Epithelial cell of proximal tubule (primary cell): ENCODE measurements around the gene RSAD2. TPM values are rescaled to one million over a fixed set of nuclear protein-coding genes. Genes with fewer than 3 reads are reported as not detected.
A peak's percentile ranks its signal among the peaks of the same experiment; 100 is the strongest.

Source experiments
- DNase-seq: peaks from one replicate; pipeline ENCODE4 v3.0.0-alpha.2; 2011; ENCODE audit warnings: low read depth
- H3K4me3 ChIP-seq: 2 replicates; pipeline ENCODE4 v1.5.1; 2011; ENCODE audit warnings: low read depth, mild to moderate bottlenecking, low read length
- CTCF ChIP-seq: conservative IDR thresholded peaks from 2 replicates; pipeline ENCODE4 v1.5.1; 2012; ENCODE audit warnings: low read depth, mild to moderate bottlenecking, low read length
- total RNA-seq: library from RNA; depleted of rRNA; stranded (reverse); fragments of >200 nt; gene quantifications from 2 replicates; pipeline ENCODE4 v1.2.3, GENCODE V29; 2015

Gene RSAD2
- total RNA-seq, 1 donor from 2014 or later = under 0.01 TPM

GRCh38 chr2:6863792-6864191, 13.8 kb upstream of the RSAD2 start:
- DNase-seq = no peak
- no peak for TF ChIP-seq CTCF
- H3K4me3 ChIP-seq = no peak overlapping the region

GRCh38 chr2:6864231-6864754, 13.3 kb upstream of the RSAD2 start:
- DNase-seq = no peak
- no peak overlapping the region for H3K4me3 ChIP-seq
- no peak for TF ChIP-seq CTCF

GRCh38 chr2:6864923-6865345, 12.6 kb upstream of the RSAD2 start:
- TF ChIP-seq CTCF = no peak
- no peak for DNase-seq
- peak overlapping the region; percentile 65 for H3K4me3 ChIP-seq

- DNase-seq = no peak
- H3K4me3 ChIP-seq = peak within 1 kb of the TSS; percentile 65
- TF ChIP-seq CTCF = no peak
Observed at GRCh38 chr2:6865346-6866274, 12.0 kb upstream of the RSAD2 start, which contains the start of gene CMPK2. Gene CMPK2, minus strand, starts transcription at chr2:6865907. Its CDS starts 211 bp downstream, at chr2:6865696.

GRCh38 chr2:6866275-6866671, 11.3 kb upstream of the RSAD2 start:
- peak; percentile 70 for TF ChIP-seq CTCF
- peak; percentile 15 for DNase-seq

GRCh38 chr2:6866982-6867381, 10.6 kb upstream of the RSAD2 start:
- no peak for TF ChIP-seq CTCF
- H3K4me3 ChIP-seq = no peak overlapping the region
- DNase-seq = no peak

More at GRCh38 chr2:6866275-6866671, 11.3 kb upstream of the RSAD2 start:
- peak overlapping the region; percentile 65 for H3K4me3 ChIP-seq
